Nucleus accumbens (tissue), 56 donors: ENCODE measurements around the gene FDCSP.
"Not testable (repeated sequence)": the region's sequence is repeated elsewhere in the genome, so short reads cannot be mapped to it uniquely, and the experiment has no call there.

ENCODE experiments used
- DNase-seq, 56 donors: peaks; one replicate each; lab custom pipeline; 2025; lab: John Stamatoyannopoulos, UW

Gene FDCSP

GRCh38 chr4:70225824-70226223 is at the start of gene FDCSP:
Gene FDCSP, plus strand, starts transcription at chr4:70226124. Its CDS starts 5,071 bp downstream, at chr4:70231195.
- no peak for DNase-seq

GRCh38 chr4:70177090-70177489 is 48.8 kb upstream of the FDCSP start:
- DNase-seq, result no peak

GRCh38 chr4:70178075-70178660 is 47.8 kb upstream of the FDCSP start:
- no peak for DNase-seq

GRCh38 chr4:70179811-70180210 is 46.1 kb upstream of the FDCSP start:
- no peak for DNase-seq

GRCh38 chr4:70181864-70182263 is 44.1 kb upstream of the FDCSP start:
- no peak for DNase-seq

- DNase-seq, result no peak
Observed at GRCh38 chr4:70182517-70183167, 43.3 kb upstream of the FDCSP start.

GRCh38 chr4:70183168-70183939 is 42.6 kb upstream of the FDCSP start:
- no peak for DNase-seq

GRCh38 chr4:70183940-70184246 is 42.0 kb upstream of the FDCSP start:
- no peak for DNase-seq

- no peak for DNase-seq
Observed at GRCh38 chr4:70187216-70187615, 38.7 kb upstream of the FDCSP start.

- no peak for DNase-seq
Observed at GRCh38 chr4:70190579-70190978, 35.3 kb upstream of the FDCSP start.

GRCh38 chr4:70191647-70192046 is 34.3 kb upstream of the FDCSP start:
- no peak for DNase-seq

- DNase-seq, result no peak
Observed at GRCh38 chr4:70192895-70193294, 33.0 kb upstream of the FDCSP start.

GRCh38 chr4:70195425-70195824 is 30.5 kb upstream of the FDCSP start, which contains the start of gene ODAM:
Gene ODAM, plus strand, starts transcription at chr4:70195725. Its CDS starts 819 bp downstream, at chr4:70196544.
- DNase-seq, result no peak

GRCh38 chr4:70196857-70197256 is 29.1 kb upstream of the FDCSP start:
- no peak for DNase-seq

- no peak for DNase-seq
Observed at GRCh38 chr4:70197842-70198241, 28.1 kb upstream of the FDCSP start.

GRCh38 chr4:70203601-70204000 is 22.3 kb upstream of the FDCSP start:
- no peak for DNase-seq

- DNase-seq, result not testable (repeated sequence)
Observed at GRCh38 chr4:70212752-70213151, 13.2 kb upstream of the FDCSP start.

GRCh38 chr4:70216109-70216508 is 9.8 kb upstream of the FDCSP start:
- DNase-seq, result not testable (repeated sequence)

GRCh38 chr4:70216550-70216949 is 9.4 kb upstream of the FDCSP start:
- DNase-seq, result not testable (repeated sequence)

GRCh38 chr4:70221389-70221788 is 4.5 kb upstream of the FDCSP start:
- not testable (repeated sequence) for DNase-seq

- not testable (repeated sequence) for DNase-seq
Observed at GRCh38 chr4:70221818-70222217, 4.1 kb upstream of the FDCSP start.

GRCh38 chr4:70236125-70236524 is 10.2 kb downstream of the FDCSP start:
- DNase-seq, result no peak
